HAP-1 (cell line): Measurements from ENCODE around the gene ERFE.

Experiments used
- DNase-seq, 2 experiments: peaks; one replicate each; pipeline ENCODE4 v3.0.0-alpha.2; 2016 to 2020; ENCODE audit warnings: low spot score in 2 of 2
- H3K27me3 ChIP-seq: fragments of 250-450 bp; sonication (Bioruptor Pico); 2 replicates; pipeline ENCODE4 v1.5.1; 2020; ENCODE audit warnings: low read depth, mild to moderate bottlenecking, moderate library complexity
- H3K36me3 ChIP-seq: fragments of 250-450 bp; sonication (Bioruptor Pico); replicated peaks from 2 replicates; pipeline ENCODE4 v1.5.1; 2020; ENCODE audit warnings: mild to moderate bottlenecking
- H3K4me1 ChIP-seq: fragments of 250-450 bp; sonication (Bioruptor Pico); 2 replicates; pipeline ENCODE4 v1.5.1; 2020; ENCODE audit warnings: mild to moderate bottlenecking
- H3K4me3 ChIP-seq: fragments of 250-450 bp; sonication (Bioruptor Pico); 2 replicates; pipeline ENCODE4 v1.5.1; 2020; ENCODE audit warnings: mild to moderate bottlenecking, moderate library complexity
- H3K9me3 ChIP-seq: fragments of 250-450 bp; sonication (Bioruptor Pico); 2 replicates; pipeline ENCODE4 v1.5.1; 2020; ENCODE audit warnings: mild to moderate bottlenecking, moderate library complexity
- in situ Hi-C: fragments of 300-500 bp; cut with MboI; formaldehyde crosslinking; loops from 3 replicates; pipeline ENCODE4 v1.14.3; 2020; ENCODE audit warnings: low sequenced_read_pairs, inconsistent platforms, mixed read lengths

The ERFE gene

DNA sequence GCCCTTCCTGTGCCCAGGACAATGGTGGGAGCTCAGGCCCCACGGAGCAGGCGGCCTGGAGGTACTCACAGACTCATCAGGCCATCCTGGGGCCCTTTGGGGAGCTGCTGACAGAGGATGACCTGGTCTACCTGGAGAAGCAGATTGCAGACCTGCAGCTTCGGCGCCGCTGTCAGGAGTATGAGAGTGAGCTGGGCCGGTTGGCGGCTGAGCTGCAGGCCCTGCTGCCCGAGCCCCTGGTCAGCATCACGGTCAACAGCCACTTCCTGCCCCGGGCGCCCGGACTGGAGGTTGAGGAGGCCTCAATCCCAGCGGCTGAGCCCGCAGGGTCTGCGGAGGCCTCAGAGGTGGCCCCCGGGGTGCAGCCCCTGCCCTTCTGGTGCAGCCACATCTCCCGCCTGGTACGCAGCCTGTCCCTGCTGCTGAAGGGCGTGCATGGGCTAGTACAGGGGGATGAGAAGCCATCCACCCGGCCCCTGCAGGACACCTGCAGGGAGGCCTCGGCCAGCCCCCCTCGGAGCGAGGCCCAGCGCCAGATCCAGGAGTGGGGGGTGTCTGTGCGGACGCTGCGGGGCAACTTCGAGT lies 28.6 kb upstream of the ERFE start:
- H3K27me3 ChIP-seq: no peaks in the 10 kb centered on the region
- no peaks in the 10 kb centered on the region for H3K9me3 ChIP-seq
- no peaks in the 10 kb centered on the region for H3K4me1 ChIP-seq
- in situ Hi-C loops: no loop called here
- no peak for DNase-seq
- no peak overlapping the region for H3K4me3 ChIP-seq
- H3K36me3 ChIP-seq: no peaks in the 10 kb centered on the region

DNA sequence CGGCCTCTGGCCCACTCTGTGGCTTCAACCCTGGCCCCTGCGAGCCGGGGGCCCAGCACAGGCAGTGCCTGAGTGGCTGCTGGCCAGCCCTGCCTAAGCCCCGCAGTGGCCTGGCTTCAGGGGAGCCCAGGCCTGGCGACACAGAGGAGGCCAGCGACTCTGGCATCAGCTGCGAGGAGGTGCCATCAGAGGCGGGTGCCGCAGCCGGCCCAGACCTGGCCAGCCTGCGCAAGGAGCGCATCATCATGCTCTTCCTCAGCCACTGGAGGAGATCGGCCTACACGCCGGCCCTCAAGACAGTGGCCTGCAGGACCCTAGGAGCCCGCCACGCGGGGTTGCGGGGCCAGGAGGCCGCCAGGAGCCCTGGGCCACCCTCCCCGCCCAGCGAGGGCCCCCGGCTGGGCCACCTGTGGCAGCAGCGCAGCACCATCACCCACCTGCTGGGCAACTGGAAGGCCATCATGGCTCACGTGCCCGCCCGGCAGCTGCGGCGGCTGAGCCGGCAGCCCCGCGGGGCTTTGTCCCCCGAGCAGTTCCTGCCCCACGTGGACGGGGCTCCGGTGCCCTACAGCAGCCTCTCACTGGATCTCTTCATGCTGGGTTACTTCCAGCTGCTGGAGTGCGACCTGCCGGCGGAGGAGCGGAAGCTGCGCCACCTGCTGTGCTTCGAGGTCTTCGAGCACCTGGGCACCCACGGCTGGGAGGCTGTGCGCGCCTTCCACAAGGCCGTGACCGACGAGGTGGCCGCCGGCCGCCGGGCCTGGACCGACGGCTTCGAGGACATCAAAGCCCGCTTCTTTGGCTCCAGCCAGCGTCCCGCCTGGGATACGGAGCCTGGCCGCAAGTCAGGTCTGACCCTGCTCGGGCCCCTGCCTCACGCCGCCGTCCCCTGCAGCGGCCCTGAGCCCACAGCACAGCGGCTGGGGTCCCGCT lies 27.8 kb upstream of the ERFE start:
- Histone ChIP-seq H3K36me3 (no peaks in the 10 kb centered on the region), H3K4me3 (no peak overlapping the region), H3K9me3 (no peaks in the 10 kb centered on the region), H3K4me1 (no peaks in the 10 kb centered on the region), H3K27me3 (no peaks in the 10 kb centered on the region)
- no peak for DNase-seq
- in situ Hi-C loops: no loop called here

DNA sequence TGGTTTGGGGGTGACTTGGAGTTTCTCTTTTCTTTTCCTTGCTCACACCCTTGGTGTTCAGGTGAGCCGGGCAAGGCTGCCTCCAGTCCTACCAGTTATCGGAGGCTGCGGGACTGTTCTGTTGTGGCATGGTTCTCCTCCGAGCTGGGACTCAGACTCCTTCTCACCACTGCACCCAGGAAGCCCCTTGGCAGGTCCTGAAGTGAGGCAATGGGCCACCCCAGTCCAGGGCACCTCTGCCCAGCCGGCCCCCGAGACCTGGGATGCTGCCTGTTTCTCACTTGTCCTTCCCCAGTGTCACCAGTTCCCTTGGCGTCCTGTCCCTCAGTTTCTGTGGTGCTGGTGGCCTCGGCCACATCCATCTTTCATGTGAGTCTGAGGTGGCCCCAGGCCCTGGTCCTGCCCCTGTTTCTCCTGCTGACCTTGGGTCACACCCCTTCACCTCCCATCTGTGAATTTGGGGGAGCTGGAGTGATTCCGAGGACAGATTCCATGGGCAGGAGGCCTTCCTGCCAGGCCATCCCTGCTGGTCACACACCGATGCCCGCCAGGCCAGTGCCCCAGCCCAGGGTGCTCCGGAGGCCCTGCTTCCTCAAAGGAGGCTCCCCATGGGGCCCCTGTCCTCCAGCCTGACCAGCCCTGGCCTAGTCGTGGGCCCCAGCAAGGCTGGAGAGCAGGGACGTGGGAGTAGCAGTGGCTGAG lies 26.9 kb upstream of the ERFE start:
- DNase-seq: no peak
- in situ Hi-C loops: no loop called here
- no peaks in the 10 kb centered on the region for H3K36me3 ChIP-seq

DNA sequence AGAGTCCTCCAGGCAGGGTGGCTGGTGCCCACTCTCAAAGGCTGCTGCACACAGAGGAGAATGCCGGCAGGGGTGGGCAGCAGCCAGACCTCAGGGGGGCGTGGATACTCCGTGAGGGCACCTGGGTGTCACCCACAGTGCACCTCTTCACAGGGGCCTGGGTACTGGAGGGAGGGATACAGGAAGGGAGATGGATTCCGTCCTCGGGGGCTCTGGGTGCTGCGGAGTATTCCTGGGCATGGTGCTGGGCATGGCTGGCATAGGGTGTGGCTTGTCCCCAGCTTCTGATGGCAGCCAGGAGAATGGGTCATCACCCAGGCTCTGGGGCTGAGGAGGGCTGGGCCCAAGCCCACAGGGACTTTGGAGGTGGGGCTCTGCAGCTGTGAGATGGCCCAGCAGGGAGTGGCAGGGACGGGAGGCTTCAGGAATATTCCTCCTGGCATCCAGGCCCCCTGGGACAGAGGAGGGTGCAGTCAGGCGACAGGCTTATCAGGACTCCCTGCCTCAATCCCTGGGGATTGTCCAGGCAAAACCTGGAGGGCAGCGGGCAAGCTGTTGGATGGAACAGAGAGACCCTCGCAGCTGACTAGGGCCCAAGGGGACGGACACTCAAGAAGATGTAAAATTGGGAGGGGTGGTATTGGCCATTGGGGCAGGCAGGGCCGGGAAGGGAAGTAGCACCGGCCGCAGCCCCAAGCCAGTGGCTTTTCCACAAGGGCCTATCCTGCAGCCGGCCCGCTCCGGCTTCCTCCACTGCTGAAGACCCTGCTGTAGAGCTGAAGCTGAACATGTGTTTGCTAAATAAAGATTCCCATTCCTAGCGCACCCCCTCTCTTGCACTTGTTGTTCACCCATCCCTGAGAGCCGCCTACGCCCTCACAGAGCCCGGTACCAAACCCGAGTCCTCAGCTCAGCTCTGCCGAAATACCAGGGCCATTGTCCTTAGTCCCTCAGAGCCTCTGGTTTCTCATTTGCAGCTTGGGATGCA lies 26.0 kb upstream of the ERFE start:
- in situ Hi-C loops: no loop called here
- DNase-seq: no peak
- Histone ChIP-seq H3K27me3 (no peaks in the 10 kb centered on the region), H3K36me3 (no peaks in the 10 kb centered on the region), H3K4me3 (no peak overlapping the region), H3K9me3 (no peaks in the 10 kb centered on the region), H3K4me1 (no peaks in the 10 kb centered on the region)

More for the DNA sequence above, 26.9 kb upstream of the ERFE start:
- no peak overlapping the region for H3K4me3 ChIP-seq
- H3K9me3 ChIP-seq: no peaks in the 10 kb centered on the region
- H3K27me3 ChIP-seq: no peaks in the 10 kb centered on the region
- H3K4me1 ChIP-seq: no peaks in the 10 kb centered on the region

DNA sequence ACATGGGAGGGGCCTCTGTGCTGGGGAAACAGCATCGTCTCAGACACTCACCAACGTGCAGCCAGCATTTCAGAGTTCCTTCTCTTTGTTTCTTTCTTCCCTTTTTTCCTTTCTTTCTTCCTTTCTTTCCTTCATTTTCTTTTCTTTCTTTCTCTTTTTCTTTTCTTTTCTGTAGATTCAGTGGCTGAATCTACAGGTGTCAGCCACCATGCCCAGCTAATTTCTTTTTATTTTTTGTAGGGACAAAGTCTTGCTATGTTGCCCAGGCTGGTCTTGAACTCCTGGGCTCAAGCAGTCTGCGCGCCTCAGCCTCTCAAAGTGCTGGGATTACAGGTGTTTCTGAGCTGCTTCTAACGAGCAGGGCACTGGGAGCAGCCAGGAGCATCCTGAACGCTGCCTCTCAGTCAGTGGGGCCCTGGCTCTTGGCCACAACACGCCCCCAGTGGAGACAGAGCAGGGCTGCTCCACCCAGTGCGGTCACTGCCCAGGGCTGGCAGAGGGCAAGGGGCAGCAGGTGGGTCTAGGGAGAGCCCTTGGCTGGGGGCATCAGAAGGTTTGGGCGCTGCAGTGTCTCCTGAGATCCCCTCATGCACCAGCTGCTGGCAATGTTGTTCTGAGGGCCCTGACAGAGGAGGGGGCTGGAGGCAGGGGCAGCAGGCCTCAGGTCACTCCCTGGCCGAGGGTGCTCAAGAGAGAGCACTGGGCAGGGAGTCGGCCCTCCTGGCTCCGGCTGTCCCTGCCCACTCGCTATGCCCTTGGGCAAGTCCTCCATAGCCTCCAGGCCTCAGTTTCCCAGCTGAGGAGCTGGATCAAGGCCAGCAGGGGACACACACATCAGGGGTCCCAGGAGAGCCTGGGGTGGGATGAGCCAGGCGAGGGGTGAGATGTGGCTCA lies 25.0 kb upstream of the ERFE start:
- Histone ChIP-seq H3K4me1 (no peaks in the 10 kb centered on the region), H3K27me3 (no peaks in the 10 kb centered on the region), H3K9me3 (no peaks in the 10 kb centered on the region), H3K4me3 (no peak overlapping the region), H3K36me3 (no peaks in the 10 kb centered on the region)
- in situ Hi-C loops: no loop called here
- DNase-seq: no peak

DNA sequence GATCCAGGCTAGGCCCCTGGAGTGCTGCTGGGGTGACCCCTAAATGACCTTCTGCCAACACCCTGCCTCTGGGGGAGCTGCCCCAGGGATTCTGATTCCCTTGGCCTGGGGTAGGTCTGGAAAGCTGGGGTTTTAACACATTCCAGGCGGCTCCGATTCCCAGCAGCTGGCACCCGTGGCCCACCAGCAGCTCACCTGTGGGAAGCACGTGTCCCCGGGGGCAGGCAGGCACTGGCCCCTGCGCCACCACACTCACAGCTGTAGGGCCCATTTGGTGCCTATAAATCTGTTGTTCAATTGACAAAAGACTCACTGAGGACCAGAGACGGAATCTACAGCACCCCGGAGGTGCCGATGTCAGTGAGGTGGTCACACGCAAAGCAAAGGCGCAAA lies 24.4 kb upstream of the ERFE start:
- H3K4me1 ChIP-seq: no peaks in the 10 kb centered on the region
- no peaks in the 10 kb centered on the region for H3K27me3 ChIP-seq

DNA sequence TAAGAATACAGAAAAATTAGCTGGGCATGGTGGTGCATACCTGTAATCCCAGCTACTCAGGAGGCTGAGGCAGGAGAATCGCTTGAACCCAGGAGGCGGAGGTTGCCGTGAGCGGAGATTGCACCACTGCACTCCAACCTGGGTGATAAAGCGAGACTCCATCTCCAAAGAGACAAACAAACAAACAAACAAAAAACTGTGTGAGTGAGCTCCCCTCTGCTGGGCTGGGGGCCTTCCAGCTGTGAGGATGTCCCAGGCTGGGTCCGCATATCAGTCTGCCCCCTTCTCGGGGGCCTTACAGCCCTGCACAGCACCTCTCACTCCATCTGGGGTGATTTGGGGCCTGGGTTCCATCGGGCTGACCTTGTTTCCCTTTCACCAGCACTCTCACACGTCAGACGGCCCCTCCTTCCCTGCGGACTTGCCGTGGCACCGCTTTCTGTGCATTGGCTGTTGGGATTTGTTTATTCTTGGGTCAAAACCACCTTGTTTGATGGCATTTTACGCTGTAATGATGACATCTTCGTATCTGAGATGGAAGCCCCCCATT lies 23.1 kb upstream of the ERFE start:
- no peak for DNase-seq

More for the DNA sequence above, 24.4 kb upstream of the ERFE start:
- Histone ChIP-seq H3K9me3 (no peaks in the 10 kb centered on the region), H3K4me3 (no peak overlapping the region), H3K36me3 (no peaks in the 10 kb centered on the region)
- DNase-seq: no peak
- in situ Hi-C loops: no loop called here

DNA sequence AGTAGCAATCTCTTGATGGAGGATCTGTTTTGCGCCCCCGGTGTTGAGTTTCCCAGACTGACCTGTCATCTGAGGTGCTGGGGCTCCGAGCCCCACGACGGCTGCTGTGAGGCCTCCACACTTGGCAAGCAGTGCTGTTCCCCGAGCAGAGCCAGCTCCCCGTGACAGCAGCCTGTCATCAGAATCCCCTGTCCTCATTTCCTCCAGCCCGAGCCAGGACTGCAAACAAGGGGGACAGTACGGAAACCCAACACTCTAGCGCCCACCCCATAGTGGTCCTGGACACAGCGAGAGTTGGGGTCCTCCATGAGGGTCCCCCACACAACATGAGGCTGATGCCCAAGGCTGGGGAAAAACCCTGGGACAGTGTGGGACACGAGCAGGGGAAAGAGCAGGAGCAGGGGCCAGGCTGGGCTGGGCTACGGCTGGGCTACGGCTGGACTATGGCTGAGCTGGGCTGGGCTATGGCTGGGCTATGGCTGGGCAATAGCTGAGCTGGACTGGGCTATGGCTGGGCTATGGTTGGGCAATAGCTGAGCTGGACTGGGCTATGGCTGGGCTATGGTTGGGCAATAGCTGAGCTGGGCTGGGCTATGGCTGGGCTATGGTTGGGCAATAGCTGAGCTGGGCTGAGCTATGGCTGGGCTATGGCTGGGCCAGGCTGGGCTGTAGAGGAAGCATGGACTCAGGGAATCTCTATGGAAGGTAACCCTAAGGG lies 21.8 kb upstream of the ERFE start:
- H3K4me3 ChIP-seq: no peak overlapping the region
- no peaks in the 10 kb centered on the region for H3K9me3 ChIP-seq
- DNase-seq: no peak
- H3K36me3 ChIP-seq: no peaks in the 10 kb centered on the region
- no peaks in the 10 kb centered on the region for H3K4me1 ChIP-seq
- H3K27me3 ChIP-seq: no peaks in the 10 kb centered on the region
- in situ Hi-C loops: no loop called here

More for the DNA sequence above, 23.1 kb upstream of the ERFE start:
- no peak overlapping the region for H3K4me3 ChIP-seq
- no peaks in the 10 kb centered on the region for H3K36me3 ChIP-seq
- no peaks in the 10 kb centered on the region for H3K4me1 ChIP-seq
- in situ Hi-C loops: no loop called here
- H3K9me3 ChIP-seq: no peaks in the 10 kb centered on the region
- H3K27me3 ChIP-seq: no peaks in the 10 kb centered on the region

DNA sequence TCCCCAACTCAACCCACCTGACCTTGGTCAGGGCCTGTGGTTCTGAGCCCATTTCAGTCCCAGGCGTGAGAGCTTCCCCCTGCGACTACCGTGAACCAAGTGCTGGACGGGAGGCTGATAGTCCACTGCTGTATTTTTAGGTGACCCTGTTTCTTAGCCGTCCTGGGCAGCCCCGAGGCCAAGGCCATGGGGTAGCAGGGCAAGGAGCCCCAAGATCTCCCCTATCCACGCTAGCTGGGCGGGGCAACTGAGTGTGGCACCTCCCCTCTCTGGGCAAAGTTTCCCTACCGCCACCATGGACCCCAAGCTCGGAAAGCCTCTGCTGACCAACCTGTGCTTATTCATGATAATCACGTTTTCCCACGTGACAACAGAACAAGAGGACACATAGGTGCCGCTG lies 20.9 kb upstream of the ERFE start:
- no peaks in the 10 kb centered on the region for H3K36me3 ChIP-seq
- no peak overlapping the region for H3K4me3 ChIP-seq
- no peaks in the 10 kb centered on the region for H3K4me1 ChIP-seq
- H3K27me3 ChIP-seq: no peaks in the 10 kb centered on the region
- H3K9me3 ChIP-seq: no peaks in the 10 kb centered on the region
- DNase-seq: no peak
- in situ Hi-C loops: no loop called here

DNA sequence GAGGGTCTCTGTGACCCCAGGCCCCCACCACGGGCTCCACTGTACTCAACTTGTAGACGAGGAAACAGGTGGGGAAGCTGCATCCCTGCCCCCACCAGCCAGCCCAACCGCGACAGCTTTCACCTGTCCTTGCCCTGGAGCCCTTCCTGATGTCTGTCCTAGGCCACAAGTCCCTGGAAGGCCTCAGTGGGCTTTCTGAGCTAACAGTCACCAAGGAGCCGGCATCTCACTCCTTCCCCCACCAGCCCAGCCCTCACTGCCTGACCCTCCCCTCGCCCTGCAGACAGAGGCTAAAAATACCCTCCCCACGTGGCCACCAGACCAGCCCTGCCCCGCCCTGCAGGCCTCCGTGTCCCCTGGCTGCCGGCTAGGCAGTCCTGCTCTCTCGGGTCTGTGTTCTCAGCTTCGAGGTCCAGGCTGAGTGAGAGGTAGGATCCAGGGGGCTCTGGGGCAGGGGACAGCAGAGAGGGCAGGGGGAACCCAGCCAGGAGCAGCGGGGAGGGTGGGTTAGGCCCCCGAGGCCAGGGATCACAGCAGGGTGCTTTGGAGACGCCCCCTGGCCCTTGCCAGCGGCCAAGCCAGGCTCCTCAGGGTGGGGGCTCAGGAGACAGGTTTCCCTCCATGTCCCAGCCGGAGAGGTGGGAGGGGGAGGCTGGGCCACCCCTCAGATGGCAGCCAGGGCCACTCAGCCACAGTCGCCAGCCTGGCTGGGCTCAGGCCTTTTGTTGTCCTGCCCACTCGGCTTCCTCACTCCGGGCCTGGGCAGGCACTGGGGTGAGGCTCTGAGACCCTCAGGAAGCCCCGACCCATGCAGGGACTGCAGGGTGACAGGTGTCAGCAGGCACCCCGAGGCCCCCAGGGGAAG lies 20.2 kb upstream of the ERFE start, which contains the start of gene KLHL30:
Gene KLHL30, plus strand, starts transcription at position 338 of the 865 bp plus-strand sequence. CDS start 2,087 bp downstream, outside the sequence.
- in situ Hi-C loops: no loop called here
- Histone ChIP-seq H3K4me3 (no peak within 1 kb of the TSS), H3K4me1 (no peaks in the 10 kb centered on the region)

More for the DNA sequence above, 20.2 kb upstream of the ERFE start, which contains the start of gene KLHL30:
- DNase-seq: peak in 1 of 2 experiments; percentile 37
- Histone ChIP-seq H3K27me3 (no peaks in the 10 kb centered on the region), H3K9me3 (no peaks in the 10 kb centered on the region), H3K36me3 (no peaks in the 10 kb centered on the region)
